GM18517 (cell line): ENCODE data around the gene RPS23.
A peak's percentile ranks its signal among the peaks of the same experiment; 100 is the strongest.

Source experiments
- ATAC-seq: cut with Tn5 transposase; IDR thresholded peaks from one replicate; pipeline ENCODE4 v1.9.1; 2021; ENCODE audit warnings: mild to moderate bottlenecking, moderate library complexity; ENCODE audit not compliant: unreplicated experiment

Gene RPS23

GRCh38 chr5:82277987-82278710 is at the start of gene RPS23:
RPS23 (minus strand) TSS chr5:82278354; CDS start chr5:82278323, 31 bp downstream.
- peak; percentile 91 for ATAC-seq

DNA sequence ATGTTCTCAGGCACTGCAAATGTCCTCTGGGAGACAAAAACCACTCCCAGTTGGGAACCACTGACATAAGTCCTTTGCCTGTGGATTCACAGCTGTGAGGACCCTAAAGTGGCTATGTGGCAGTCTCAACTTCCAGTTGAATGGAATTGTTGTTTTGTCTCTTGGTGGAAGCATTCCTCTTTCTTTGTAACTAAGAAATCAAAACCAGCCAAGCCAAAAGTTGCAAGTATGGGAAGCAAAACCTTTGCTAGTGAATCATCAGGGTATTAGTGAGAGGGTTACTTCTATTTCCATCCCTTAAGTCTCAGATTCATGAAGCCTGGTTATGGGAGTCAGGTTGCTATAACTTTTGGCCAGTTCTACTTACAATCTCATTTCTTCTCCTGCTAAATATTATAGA is 49.8 kb upstream of the RPS23 start:
- no peak for ATAC-seq

DNA sequence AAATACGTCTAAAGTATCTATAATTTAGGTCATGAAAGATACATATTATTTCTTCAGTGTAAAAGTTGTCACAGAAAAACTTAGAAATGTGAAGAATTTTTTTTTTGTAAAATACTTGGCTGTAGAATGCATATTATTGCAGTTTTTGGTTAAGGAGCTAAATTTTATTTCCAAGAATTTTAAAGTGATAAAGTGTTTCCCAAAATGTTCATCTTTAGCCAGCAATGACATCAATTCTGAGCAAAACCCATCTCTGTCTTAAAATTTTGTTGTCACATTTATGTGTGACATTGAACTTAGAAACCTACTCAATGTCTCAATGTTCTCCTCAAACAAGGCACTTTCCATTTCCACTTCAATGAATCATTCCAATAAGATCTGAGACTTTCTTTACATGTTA is 47.8 kb upstream of the RPS23 start:
- ATAC-seq = no peak

- no peak for ATAC-seq
These were observed 47.0 kb upstream of the RPS23 start for GRCh38 chr5:82325155-82325554.

DNA sequence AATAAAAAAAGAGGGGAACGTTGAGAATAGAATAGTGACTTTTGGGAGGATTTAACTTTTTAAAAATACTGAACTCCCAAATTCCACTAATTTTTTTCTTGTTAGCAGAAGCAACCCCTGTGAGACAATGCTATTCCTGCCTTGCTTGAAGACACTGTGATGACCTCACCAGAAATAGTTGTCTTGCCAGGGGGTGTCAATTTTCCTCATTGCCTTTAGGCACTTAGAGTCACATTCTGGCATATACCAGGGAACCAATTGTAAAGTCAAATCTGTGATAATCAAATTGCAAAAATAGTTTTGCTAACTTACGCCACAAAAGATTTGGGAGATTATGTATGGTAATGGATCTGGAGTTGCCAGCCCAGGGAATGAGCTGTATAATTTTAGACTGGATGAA is 42.8 kb upstream of the RPS23 start:
- no peak for ATAC-seq

GRCh38 chr5:82319651-82320376 is 41.7 kb upstream of the RPS23 start:
- no peak for ATAC-seq

DNA sequence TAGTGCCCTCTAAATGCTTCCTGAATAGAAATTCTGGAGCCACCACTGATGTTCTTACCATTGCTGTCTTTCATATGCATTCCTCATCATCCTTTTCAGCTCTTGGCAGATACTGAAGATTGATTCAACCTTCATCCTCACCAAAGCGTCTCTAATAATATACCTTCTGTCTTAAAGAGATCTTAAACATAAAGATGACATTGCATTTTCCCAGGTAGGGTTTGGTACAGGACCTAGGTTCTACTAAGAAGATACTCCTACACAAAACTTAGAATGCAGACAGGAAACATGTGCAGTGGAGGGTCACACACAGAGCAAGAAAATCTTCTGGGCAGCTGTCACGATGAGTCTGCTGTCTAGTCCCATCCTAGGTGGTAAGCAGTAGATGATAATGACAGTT is 41.0 kb upstream of the RPS23 start:
- ATAC-seq = no peak

GRCh38 chr5:82314964-82315758 is 37.0 kb upstream of the RPS23 start:
- ATAC-seq = no peak

DNA sequence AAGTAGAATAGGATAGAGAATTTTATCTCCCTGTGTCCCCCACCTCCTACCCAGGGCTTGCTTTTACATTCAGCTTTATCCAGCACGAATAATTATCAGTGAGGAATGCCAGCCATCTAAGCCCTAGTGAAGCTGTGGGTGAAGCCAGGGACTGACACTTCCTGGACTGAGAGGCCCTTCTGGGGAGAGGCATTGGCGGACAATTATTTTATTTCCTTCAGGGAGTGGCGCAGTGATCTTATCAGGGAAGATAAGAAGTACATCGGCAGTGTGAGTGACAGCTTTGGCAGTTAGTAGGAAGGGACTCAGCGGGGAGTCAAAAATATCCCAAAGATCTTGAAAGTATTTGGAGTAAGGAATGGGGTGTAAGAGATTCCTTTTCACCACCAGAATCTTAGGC is 34.9 kb upstream of the RPS23 start:
- ATAC-seq = no peak

- no peak for ATAC-seq
These were observed 34.3 kb upstream of the RPS23 start for GRCh38 chr5:82312373-82312856.

DNA sequence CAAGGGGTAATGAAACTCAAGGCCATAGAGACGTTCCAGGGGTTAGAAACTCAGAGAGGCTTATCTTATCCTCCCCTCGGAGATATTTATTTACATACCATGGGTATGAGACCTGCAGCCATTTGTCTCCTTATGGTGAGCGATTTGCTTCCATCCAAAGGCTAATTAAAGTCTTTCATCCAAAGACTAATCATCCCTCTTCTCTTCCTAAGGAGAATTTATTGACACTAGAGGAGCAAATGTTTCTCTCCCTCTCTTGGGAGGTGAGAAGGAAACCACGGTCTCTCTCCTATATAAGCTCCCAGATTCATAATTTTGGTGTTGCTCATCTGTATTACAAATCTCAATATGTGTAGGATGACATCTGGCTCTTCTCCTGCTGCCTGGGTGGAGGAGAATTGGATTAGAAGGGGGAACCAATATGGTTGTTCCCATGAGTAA is 31.0 kb upstream of the RPS23 start:
- no peak for ATAC-seq

DNA sequence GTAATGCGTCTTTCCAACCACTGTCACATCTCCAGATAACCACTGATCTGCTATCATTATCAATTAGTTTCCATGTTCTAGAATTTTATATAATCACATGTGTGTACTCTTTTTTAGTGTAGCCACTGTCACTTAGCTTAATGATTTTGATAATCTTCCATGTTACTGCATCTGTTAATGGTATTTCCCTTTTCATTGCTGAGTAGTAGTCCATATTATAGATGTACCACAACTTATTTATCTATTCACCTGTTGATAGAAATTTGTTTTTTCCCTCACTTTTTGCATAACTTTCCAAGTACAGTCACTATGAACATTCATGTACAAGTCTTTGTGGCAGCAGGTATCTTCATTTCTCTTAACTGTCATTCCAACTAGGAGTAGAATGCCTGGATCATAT is 30.3 kb upstream of the RPS23 start:
- no peak for ATAC-seq

DNA sequence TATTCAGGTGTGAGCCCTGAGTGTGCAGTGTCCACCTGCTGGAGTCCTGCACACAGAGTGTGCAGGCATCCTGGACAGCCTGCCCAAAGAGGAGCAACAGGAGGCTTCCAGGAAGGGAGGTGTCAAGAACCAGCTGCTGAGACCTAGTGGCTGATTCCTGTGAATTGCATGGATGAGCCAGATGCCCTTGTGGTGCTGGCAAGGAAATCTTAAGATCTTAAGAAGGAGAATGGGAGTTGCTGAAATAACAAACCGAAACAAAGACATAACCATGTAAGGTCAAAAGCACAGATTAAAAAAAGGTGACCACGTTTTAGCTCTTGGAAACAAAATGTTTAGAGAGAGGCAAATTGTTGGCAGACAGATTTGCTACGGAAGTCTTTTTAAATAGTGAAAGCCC is 29.3 kb upstream of the RPS23 start:
- ATAC-seq = no peak

GRCh38 chr5:82306151-82306550 is 28.0 kb upstream of the RPS23 start:
- ATAC-seq = no peak

- ATAC-seq = no peak
These were observed 23.0 kb upstream of the RPS23 start for GRCh38 chr5:82301190-82301589.

- ATAC-seq = no peak
These were observed 20.5 kb upstream of the RPS23 start for GRCh38 chr5:82298668-82299067.

DNA sequence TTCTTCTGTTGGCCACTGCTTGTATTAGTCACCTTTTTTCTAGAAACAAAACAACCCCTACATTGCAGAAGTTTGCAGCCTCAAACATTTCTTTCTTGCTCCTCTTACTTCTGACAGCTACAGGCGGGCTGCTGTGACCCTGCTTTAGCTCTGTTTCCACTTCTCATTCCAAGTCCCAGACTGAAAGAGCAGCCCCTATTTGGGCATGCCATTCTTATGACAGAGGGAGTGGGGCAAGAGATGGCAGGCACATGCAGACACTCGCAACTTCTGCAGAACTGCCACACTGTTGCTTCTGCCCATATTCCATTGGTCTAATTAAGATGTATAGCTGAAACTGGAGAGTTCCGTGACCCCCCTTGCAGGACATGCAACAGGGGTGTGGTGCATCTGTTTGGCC is 19.6 kb upstream of the RPS23 start:
- no peak for ATAC-seq

DNA sequence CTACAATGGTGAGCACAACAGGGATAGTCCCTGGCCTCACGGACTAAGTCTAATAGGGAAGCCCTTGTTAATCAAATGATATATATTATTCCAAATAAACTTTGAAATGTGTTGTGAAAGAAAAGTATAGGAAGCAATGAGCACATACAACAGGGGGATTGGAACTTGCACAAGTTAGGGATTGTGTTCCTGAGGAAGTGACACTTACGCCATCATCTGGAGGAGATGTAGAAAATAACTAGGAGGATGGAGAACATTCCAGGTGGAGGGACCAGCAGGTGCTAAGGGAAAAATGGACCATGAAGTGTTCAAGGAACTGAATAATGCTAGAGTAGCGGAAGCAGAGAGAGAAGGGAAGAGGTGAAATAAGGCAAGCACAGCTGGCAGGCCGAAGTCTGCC is 18.8 kb upstream of the RPS23 start:
- ATAC-seq = no peak

DNA sequence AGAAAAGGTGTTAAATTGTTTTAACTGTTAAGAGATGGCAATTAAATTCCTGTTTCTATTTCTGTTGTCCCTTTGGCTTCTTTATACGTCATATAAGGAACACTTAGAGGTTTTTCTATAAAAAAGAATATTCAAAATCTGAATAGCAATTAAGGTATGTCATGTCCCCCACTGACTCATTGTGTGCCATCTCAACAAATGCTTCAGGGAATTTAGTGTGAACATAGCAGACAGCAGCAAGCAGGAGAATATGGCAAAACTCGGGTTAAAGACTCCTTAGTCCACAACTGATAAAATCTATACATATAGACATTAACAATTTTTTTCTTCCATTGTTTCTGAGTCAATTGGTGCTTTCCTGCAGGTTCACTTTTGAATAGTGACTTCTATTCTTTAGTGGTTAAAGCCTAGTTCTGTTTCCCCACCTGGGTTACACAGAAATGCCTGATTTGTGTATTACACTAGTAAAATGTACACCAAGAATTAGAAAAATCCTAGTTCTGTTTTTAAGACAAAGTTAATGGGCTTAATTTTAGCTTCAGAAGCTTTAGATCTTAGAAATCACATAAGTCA is 17.9 kb upstream of the RPS23 start:
- ATAC-seq = no peak

- ATAC-seq = no peak
These were observed 17.0 kb upstream of the RPS23 start for GRCh38 chr5:82295144-82295543.

GRCh38 chr5:82291420-82291819 is 13.3 kb upstream of the RPS23 start:
- no peak for ATAC-seq
